Mesodermal cell (in vitro differentiated cells): Measurements from ENCODE around the gene CACNG5.

ENCODE experiments used
- H3K27ac ChIP-seq: 2 replicates; pipeline ENCODE4 v1.7.0; 2013; ENCODE audit warnings: mild to moderate bottlenecking, low read depth, low read length, moderate library complexity; ENCODE audit not compliant: severe bottlenecking
- H3K36me3 ChIP-seq: 2 replicates; pipeline ENCODE4 v1.7.1; 2013; ENCODE audit warnings: mild to moderate bottlenecking, low read length, moderate library complexity; ENCODE audit not compliant: control insufficient read depth, insufficient read depth
- H3K4me1 ChIP-seq: one replicate; pipeline ENCODE4 v1.7.1; 2013; ENCODE audit warnings: mild to moderate bottlenecking, low read length; ENCODE audit not compliant: insufficient read depth, control insufficient read depth, poor library complexity, severe bottlenecking
- H3K4me3 ChIP-seq: 2 replicates; pipeline ENCODE4 v1.7.0; 2013; ENCODE audit warnings: low read length, control low read depth, mild to moderate bottlenecking; ENCODE audit not compliant: insufficient read depth, poor library complexity, severe bottlenecking; ENCODE audit errors: extremely low read depth
- H3K9me3 ChIP-seq: 2 replicates; pipeline ENCODE4 v1.7.1; 2013; ENCODE audit warnings: mild to moderate bottlenecking, low read length, moderate library complexity; ENCODE audit not compliant: control insufficient read depth
- WGBS, 2 experiments: methylation state at CpG; one replicate each; pipeline ENCODE4 v1.1.5; 2013; ENCODE audit warnings: missing lambda C conversion rate in 2 of 2; ENCODE audit not compliant: insufficient coverage in 2 of 2; 5-methylcytosine and 5-hydroxymethylcytosine counted together

Gene CACNG5

GRCh38 chr17:66805567-66805966 is 29.4 kb upstream of the CACNG5 start:
- Histone ChIP-seq H3K27ac (no peak overlapping the region), H3K36me3 (no peaks in the 10 kb centered on the region), H3K4me3 (no peak overlapping the region), H3K9me3 (no peaks in the 10 kb centered on the region), H3K4me1 (peaks cover 3% of the 10 kb centered on the region)
- 96 to 97% methylated on average over 7 to 8 of the region's 10 CpGs for WGBS, 2 experiments

- H3K4me1 ChIP-seq: peaks cover 3% of the 10 kb centered on the region
- H3K36me3 ChIP-seq: no peaks in the 10 kb centered on the region
- WGBS, 2 experiments: 86 to 89% methylated on average over 8 to 10 of the region's 10 CpGs
- no peaks in the 10 kb centered on the region for H3K9me3 ChIP-seq
- H3K4me3 ChIP-seq: no peak overlapping the region
- no peak overlapping the region for H3K27ac ChIP-seq
These were observed 27.7 kb upstream of the CACNG5 start for GRCh38 chr17:66807182-66807581.

- 92 to 100% methylated on average over 5 of the region's 5 CpGs for WGBS, 2 experiments
- Histone ChIP-seq H3K27ac (no peak overlapping the region), H3K36me3 (no peaks in the 10 kb centered on the region), H3K4me3 (no peak overlapping the region), H3K9me3 (no peaks in the 10 kb centered on the region), H3K4me1 (peaks cover 2% of the 10 kb centered on the region)
These were observed 25.5 kb upstream of the CACNG5 start for GRCh38 chr17:66809408-66809807.

- Histone ChIP-seq H3K4me1 (no peaks in the 10 kb centered on the region), H3K4me3 (no peak overlapping the region)
- WGBS, 2 experiments: 92 to 96% methylated on average over 6 to 8 of the region's 12 CpGs
These were observed 23.8 kb upstream of the CACNG5 start for GRCh38 chr17:66810951-66811682.

GRCh38 chr17:66811683-66812054 is 23.2 kb upstream of the CACNG5 start:
- H3K9me3 ChIP-seq: no peaks in the 10 kb centered on the region
- H3K27ac ChIP-seq: no peak overlapping the region
- H3K4me3 ChIP-seq: no peak overlapping the region
- no peaks in the 10 kb centered on the region for H3K36me3 ChIP-seq
- 82 to 88% methylated on average over 5 to 9 of the region's 9 CpGs for WGBS, 2 experiments
- no peaks in the 10 kb centered on the region for H3K4me1 ChIP-seq

More at GRCh38 chr17:66810951-66811682, 23.8 kb upstream of the CACNG5 start:
- no peak overlapping the region for H3K27ac ChIP-seq
- no peaks in the 10 kb centered on the region for H3K9me3 ChIP-seq
- H3K36me3 ChIP-seq: no peaks in the 10 kb centered on the region

- Histone ChIP-seq H3K27ac (no peak overlapping the region), H3K36me3 (no peaks in the 10 kb centered on the region), H3K4me1 (no peaks in the 10 kb centered on the region), H3K4me3 (no peak overlapping the region), H3K9me3 (peaks cover 4% of the 10 kb centered on the region)
- WGBS, 2 experiments: 87 to 88% methylated on average over 5 of the region's 5 CpGs
These were observed 22.3 kb upstream of the CACNG5 start for GRCh38 chr17:66812571-66812970.

GRCh38 chr17:66813296-66813695 is 21.6 kb upstream of the CACNG5 start:
- H3K4me1 ChIP-seq: no peaks in the 10 kb centered on the region
- WGBS, 2 experiments: 67 to 100% methylated on average over 1 to 2 of the region's 2 CpGs
- H3K9me3 ChIP-seq: peaks cover 11% of the 10 kb centered on the region
- H3K27ac ChIP-seq: no peak overlapping the region
- H3K4me3 ChIP-seq: no peak overlapping the region
- no peaks in the 10 kb centered on the region for H3K36me3 ChIP-seq

- Histone ChIP-seq H3K4me1 (no peaks in the 10 kb centered on the region), H3K27ac (no peak overlapping the region)
- 100% methylated on average over 1 to 2 of the region's 6 CpGs for WGBS, 2 experiments
These were observed 20.9 kb upstream of the CACNG5 start for GRCh38 chr17:66814026-66814425.

GRCh38 chr17:66814570-66814969 is 20.3 kb upstream of the CACNG5 start:
- Histone ChIP-seq H3K27ac (no peak overlapping the region), H3K4me1 (no peaks in the 10 kb centered on the region), H3K4me3 (no peak overlapping the region), H3K9me3 (peaks cover 12% of the 10 kb centered on the region), H3K36me3 (no peaks in the 10 kb centered on the region)
- 75 to 100% methylated on average over 1 of the region's 5 CpGs for WGBS, 2 experiments

More at GRCh38 chr17:66814026-66814425, 20.9 kb upstream of the CACNG5 start:
- Histone ChIP-seq H3K36me3 (no peaks in the 10 kb centered on the region), H3K4me3 (no peak overlapping the region), H3K9me3 (peaks cover 12% of the 10 kb centered on the region)

- peaks cover 12% of the 10 kb centered on the region for H3K9me3 ChIP-seq
- H3K36me3 ChIP-seq: no peaks in the 10 kb centered on the region
- H3K27ac ChIP-seq: no peak overlapping the region
- no peaks in the 10 kb centered on the region for H3K4me1 ChIP-seq
- 86 to 91% methylated on average over 1 of the region's 1 CpG for WGBS, 2 experiments
- H3K4me3 ChIP-seq: no peak overlapping the region
These were observed 17.2 kb upstream of the CACNG5 start for GRCh38 chr17:66817750-66818149.

- Histone ChIP-seq H3K36me3 (no peaks in the 10 kb centered on the region), H3K9me3 (peaks cover 12% of the 10 kb centered on the region), H3K4me1 (no peaks in the 10 kb centered on the region), H3K27ac (no peak overlapping the region), H3K4me3 (no peak overlapping the region)
- WGBS, 2 experiments: 80 to 85% methylated on average over 5 of the region's 6 CpGs
These were observed 15.5 kb upstream of the CACNG5 start for GRCh38 chr17:66819466-66819865.
